OCI-LY7 (cell line): ENCODE data around the gene ARHGAP9. TPM values are rescaled to one million over a fixed set of nuclear protein-coding genes. Genes with fewer than 3 reads are reported as not detected.
A peak's percentile ranks its signal among the peaks of the same experiment; 100 is the strongest.

Experiments used
- BruUV-seq: library from RNA; stranded (reverse); fragments of 400-500 nt; replicated peaks from 2 replicates; lab custom pipeline; 2021; lab: Mats Ljungman, UMichigan
- CTCF ChIA-PET: fragments of 300-600 bp; sonication (Branson Sonifier 250); formaldehyde crosslinking; loops from one replicate; lab custom pipeline; 2022; ENCODE audit warnings: antibody characterized with exemption; ENCODE audit not compliant: unreplicated experiment; lab: Charles Lee
- POLR2A ChIA-PET: fragments of 300-600 bp; sonication (Branson Sonifier 250); formaldehyde crosslinking; loops from one replicate; lab custom pipeline; 2022; ENCODE audit warnings: antibody characterized with exemption; lab: Charles Lee
- DNase-seq: peaks from one replicate; pipeline ENCODE4 v3.0.0-alpha.2; 2015; ENCODE audit warnings: low spot score
- H2AFZ ChIP-seq: fragments of 200-600 bp; sonication (generic), shearing (Covaris generic); 2 replicates; pipeline ENCODE4 v1.6.1; 2014; ENCODE audit warnings: mild to moderate bottlenecking, antibody characterized with exemption, low read length, moderate library complexity
- H3K27ac ChIP-seq: fragments of 200-600 bp; sonication (generic); 2 replicates; pipeline ENCODE4 v1.5.1; 2014; ENCODE audit warnings: mixed run types, low read depth, mild to moderate bottlenecking, moderate library complexity, low read length, inconsistent platforms; ENCODE audit not compliant: poor library complexity, severe bottlenecking
- H3K36me3 ChIP-seq: fragments of 200-600 bp; sonication (generic); 2 replicates; pipeline ENCODE4 v1.6.1; 2014; ENCODE audit warnings: mild to moderate bottlenecking, antibody characterized with exemption, low read length, moderate library complexity, mixed read lengths; ENCODE audit not compliant: insufficient read depth
- H3K4me1 ChIP-seq: fragments of 200-600 bp; sonication (generic); 2 replicates; pipeline ENCODE4 v1.5.1; 2014; ENCODE audit warnings: mild to moderate bottlenecking, low read length; ENCODE audit not compliant: insufficient read depth, poor library complexity, severe bottlenecking
- H3K4me2 ChIP-seq: fragments of 200-600 bp; sonication (generic); 2 replicates; pipeline ENCODE4 v1.6.1; 2014; ENCODE audit warnings: mild to moderate bottlenecking, low read length
- H3K4me3 ChIP-seq: fragments of 200-600 bp; sonication (generic); 2 replicates; pipeline ENCODE4 v1.5.1; 2014; ENCODE audit warnings: mild to moderate bottlenecking, low read depth, low read length; ENCODE audit not compliant: poor library complexity, severe bottlenecking
- H3K79me2 ChIP-seq: fragments of 200-600 bp; sonication (generic); 2 replicates; pipeline ENCODE4 v1.6.1; 2016; ENCODE audit warnings: low read depth, mild to moderate bottlenecking, low read length, moderate library complexity, mixed read lengths; ENCODE audit not compliant: insufficient read depth
- H3K9me2 ChIP-seq: fragments of 200-600 bp; sonication (generic); 2 replicates; pipeline ENCODE4 v1.6.1; 2016; ENCODE audit warnings: mild to moderate bottlenecking, low read length, mixed read lengths; ENCODE audit not compliant: insufficient read depth
- H3K9me3 ChIP-seq: fragments of 200-600 bp; sonication (generic); 2 replicates; pipeline ENCODE4 v1.6.1; 2014; ENCODE audit warnings: mild to moderate bottlenecking, mixed run types, low read length, mixed read lengths
- H4K20me1 ChIP-seq: fragments of 200-600 bp; sonication (generic); 2 replicates; pipeline ENCODE4 v1.6.1; 2014; ENCODE audit warnings: mild to moderate bottlenecking, antibody characterized with exemption, low read length, moderate library complexity, mixed read lengths; ENCODE audit not compliant: insufficient read depth
- CTCF ChIP-seq: fragments of 200-600 bp; sonication (generic); conservative IDR thresholded peaks from 2 replicates; pipeline ENCODE4 v1.5.1; 2014; ENCODE audit warnings: mild to moderate bottlenecking, antibody characterized with exemption, low read length, moderate library complexity, mixed read lengths
- EZH2phosphoT487 ChIP-seq: fragments of 200-600 bp; sonication (generic); IDR thresholded peaks from 2 replicates; pipeline ENCODE4 v1.6.1; 2018; ENCODE audit warnings: low read depth, borderline replicate concordance, mild to moderate bottlenecking, mixed run types, antibody characterized with exemption, low read length, moderate library complexity, mixed read lengths
- intact Hi-C: fragments of 100-400 bp; cut with micrococcal nuclease; formaldehyde crosslinking; loops from one replicate; pipeline ENCODE4 v1.10.0; 2022; ENCODE audit not compliant: unreplicated experiment
- total RNA-seq, 2 experiments: library from RNA; depleted of rRNA in 1 of 2; stranded (reverse); fragments of >200 nt in 1 of 2; shearing (Covaris generic) in 1 of 2; gene quantifications; 2 replicates each; pipeline ENCODE4 v1.2.3, GENCODE V29; 2014 to 2022

Gene ARHGAP9
- total RNA-seq, 2 experiments from 2014 or later = 66.2 to 111 TPM

- POLR2A ChIA-PET = interaction anchor here (0.5 to 1.9 kb wide), 8 partner anchors 8 to 236 kb away, joined by 3 to 9 read pairs (median 4); partner anchors contain the start of genes DDIT3 and INHBE
- Histone ChIP-seq H3K4me3 (peak overlapping the region; percentile 76), H4K20me1 (no peaks in the 10 kb centered on the region), H2AFZ (peak overlapping the region; percentile 10; the same call in 1 of the 2 replicates), H3K4me2 (peak overlapping the region; percentile 97), H3K9me2 (no peaks in the 10 kb centered on the region), H3K79me2 (peaks cover 12% of the 10 kb centered on the region; the same call in 1 of the 2 replicates), H3K9me3 (no peaks in the 10 kb centered on the region), H3K36me3 (peaks cover 23% of the 10 kb centered on the region; the same call in 1 of the 2 replicates), H3K27ac (peak overlapping the region; percentile 91), H3K4me1 (peaks cover 59% of the 10 kb centered on the region)
- CTCF ChIA-PET = interaction anchor here (0.6 to 1.7 kb wide), 5 partner anchors 9 to 399 kb away, joined by 3 to 6 read pairs (median 3); no protein-coding TSS in a partner anchor
- no peak for TF ChIP-seq CTCF
- no peak for TF ChIP-seq EZH2phosphoT487
- intact Hi-C loops = loop anchor here (1.0 to 5.0 kb wide), 3 partner anchors 16 to 264 kb away; partner anchors contain the start of gene R3HDM2
- peak; percentile 73 for DNase-seq
- TSS peak; percentile 48 for BruUV-seq
Observed at GRCh38 chr12:57477710-57478681, 1.7 kb downstream of the ARHGAP9 start.

GRCh38 chr12:57476993-57477709 lies 2.5 kb downstream of the ARHGAP9 start:
- Histone ChIP-seq H3K9me2 (no peaks in the 10 kb centered on the region), H3K79me2 (peaks cover 12% of the 10 kb centered on the region; the same call in 1 of the 2 replicates), H4K20me1 (no peaks in the 10 kb centered on the region), H3K4me2 (peak overlapping the region; percentile 97), H3K4me1 (peaks cover 54% of the 10 kb centered on the region), H3K4me3 (peak overlapping the region; percentile 76), H3K36me3 (peaks cover 31% of the 10 kb centered on the region; the same call in 1 of the 2 replicates), H2AFZ (peak overlapping the region; percentile 5; the same call in 1 of the 2 replicates), H3K9me3 (no peaks in the 10 kb centered on the region), H3K27ac (peak overlapping the region; percentile 91)
- ChIA-PET CTCF (interaction anchor here (0.9 to 1.4 kb wide), 2 partner anchors 10 to 19 kb away, joined by 3 to 5 read pairs; no protein-coding TSS in a partner anchor), POLR2A (interaction anchor here (0.5 to 1.9 kb wide), 10 partner anchors 9 to 265 kb away, joined by 3 to 9 read pairs (median 4); partner anchors contain the start of gene DDIT3)
- intact Hi-C loops = loop anchor here (1.0 to 5.0 kb wide), 2 partner anchors 46 to 265 kb away; partner anchors contain the start of gene R3HDM2
- BruUV-seq = TSS peak; percentile 68
- DNase-seq = peak; percentile 51
- TF ChIP-seq EZH2phosphoT487 (no peak), CTCF (no peak)
